Measurements from ENCODE around the gene TTC9.

GRCh38 chr14:70595443-70596185 is 46.1 kb upstream of the TTC9 start:
- TF ChIP-seq CTCF (IDR thresholded peaks at IDR 0.05) = no peak
- TF ChIP-seq POLR2A (IDR thresholded peaks at IDR 0.05) = no peak

Data from lower leg skin (tissue), 3 donors.